GM23338 (cell line): ENCODE data around the gene CACNA1F. TPM values are rescaled to one million over a fixed set of nuclear protein-coding genes. Genes with fewer than 3 reads are reported as not detected.

ENCODE experiments used
- ATAC-seq: fragments of 200-7000 bp; cut with Tn5 transposase; 3 replicates; pipeline ENCODE4 v1.9.1; 2020
- DNase-seq: peaks from one replicate; pipeline ENCODE4 v3.0.0-alpha.2; 2015; ENCODE audit warnings: low spot score
- H2AFZ ChIP-seq: fragments of 200-600 bp; sonication (generic); 2 replicates; pipeline ENCODE4 v1.8.0; 2016; ENCODE audit warnings: antibody characterized with exemption, mild to moderate bottlenecking, moderate library complexity
- H3F3A ChIP-seq: fragments of 200-600 bp; sonication (generic); replicated peaks from 2 replicates; pipeline ENCODE4 v1.8.0; 2017; ENCODE audit warnings: antibody characterized with exemption, mixed run types, low read depth
- H3K27ac ChIP-seq: fragments of 200-600 bp; sonication (generic); 2 replicates; pipeline ENCODE4 v1.6.1; 2016; ENCODE audit warnings: low read depth
- H3K27me3 ChIP-seq: fragments of 200-600 bp; sonication (generic); 2 replicates; pipeline ENCODE4 v1.8.0; 2016; ENCODE audit warnings: mild to moderate bottlenecking, mixed run types, moderate library complexity; ENCODE audit not compliant: insufficient read depth
- H3K36me3 ChIP-seq: fragments of 200-600 bp; sonication (generic); 2 replicates; pipeline ENCODE4 v1.8.0; 2016; ENCODE audit warnings: mild to moderate bottlenecking; ENCODE audit not compliant: insufficient read depth
- H3K4me1 ChIP-seq: fragments of 200-600 bp; sonication (generic); 2 replicates; pipeline ENCODE4 v1.8.0; 2016; ENCODE audit warnings: mild to moderate bottlenecking, moderate library complexity; ENCODE audit not compliant: insufficient read depth
- H3K4me2 ChIP-seq: fragments of 200-600 bp; sonication (generic); 2 replicates; pipeline ENCODE4 v1.7.1; 2017; ENCODE audit warnings: mixed run types
- H3K4me3 ChIP-seq: fragments of 200-600 bp; sonication (generic); 2 replicates; pipeline ENCODE4 v1.6.1; 2016; ENCODE audit warnings: mixed run types
- H3K79me2 ChIP-seq: fragments of 200-600 bp; sonication (generic); replicated peaks from 2 replicates; pipeline ENCODE4 v1.8.0; 2017; ENCODE audit warnings: mild to moderate bottlenecking; ENCODE audit not compliant: insufficient read depth
- H3K9me2 ChIP-seq: fragments of 200-600 bp; sonication (generic); 2 replicates; pipeline ENCODE4 v1.8.0; 2017; ENCODE audit not compliant: insufficient read depth
- H4K20me1 ChIP-seq: fragments of 200-600 bp; sonication (generic); replicated peaks from 2 replicates; pipeline ENCODE4 v1.8.0; 2017; ENCODE audit warnings: mild to moderate bottlenecking; ENCODE audit not compliant: insufficient read depth
- H3K27ac Mint-ChIP-seq: 2 replicates; pipeline ENCODE4 v1.8.0; 2020; ENCODE audit warnings: inconsistent platforms, mild to moderate bottlenecking, moderate library complexity, mixed read lengths
- H3K27me3 Mint-ChIP-seq: 3 replicates; pipeline ENCODE4 v1.8.0; 2022; ENCODE audit warnings: low read depth, mild to moderate bottlenecking, moderate library complexity, mixed read lengths, inconsistent platforms; ENCODE audit not compliant: insufficient read depth, poor library complexity
- H3K36me3 Mint-ChIP-seq: 3 replicates; pipeline ENCODE4 v1.8.0; 2021; ENCODE audit warnings: low read depth, mild to moderate bottlenecking, inconsistent platforms, moderate library complexity, mixed read lengths
- H3K4me1 Mint-ChIP-seq: 3 replicates; pipeline ENCODE4 v1.8.0; 2020; ENCODE audit warnings: mild to moderate bottlenecking, inconsistent platforms, mixed read lengths
- H3K4me3 Mint-ChIP-seq: 3 replicates; pipeline ENCODE4 v1.8.0; 2021; ENCODE audit warnings: moderate library complexity, mild to moderate bottlenecking, inconsistent platforms, mixed read lengths
- H3K9me3 Mint-ChIP-seq: 3 replicates; pipeline ENCODE4 v1.8.0; 2020; ENCODE audit warnings: moderate library complexity, mild to moderate bottlenecking, inconsistent platforms, mixed read lengths
- CREB1 ChIP-seq: fragments of 250-450 bp; sonication (Bioruptor Pico); IDR thresholded peaks from 2 replicates; pipeline ENCODE4 v1.5.0; 2020; ENCODE audit warnings: low read depth, mild to moderate bottlenecking, moderate library complexity
- CTCF ChIP-seq, 2 experiments: fragments of 200-600 bp in 1 of 2; sonication (generic) in 1 of 2; conservative IDR thresholded peaks; 2 replicates each; pipeline versions ENCODE4 v1.5.1 to v1.6.1; 2016 to 2017; ENCODE audit warnings: antibody characterized with exemption in 2 of 2, low read depth in 2 of 2, mild to moderate bottlenecking in 2 of 2, moderate library complexity in 1 of 2
- EZH2 ChIP-seq: fragments of 200-600 bp; sonication (generic); IDR thresholded peaks from one replicate; pipeline ENCODE4 v1.8.0; 2017; ENCODE audit warnings: antibody characterized with exemption, mild to moderate bottlenecking, low read depth; ENCODE audit not compliant: unreplicated experiment
- EZH2phosphoT487 ChIP-seq: fragments of 200-600 bp; sonication (generic); IDR thresholded peaks from one replicate; pipeline ENCODE4 v1.8.1; 2018; ENCODE audit warnings: antibody characterized with exemption; ENCODE audit not compliant: unreplicated experiment
- JUNB ChIP-seq: IDR thresholded peaks from one replicate; pipeline ENCODE4 v1.6.1; 2016; ENCODE audit warnings: antibody characterized with exemption; ENCODE audit not compliant: unreplicated experiment
- NANOG ChIP-seq: IDR thresholded peaks from 2 replicates; pipeline ENCODE4 v1.6.1; 2016; ENCODE audit warnings: antibody characterized with exemption, borderline replicate concordance
- POLR2AphosphoS5 ChIP-seq: IDR thresholded peaks from 2 replicates; pipeline ENCODE4 v1.6.1; 2016; ENCODE audit warnings: antibody characterized with exemption, low read depth
- STAT1 ChIP-seq: IDR thresholded peaks from one replicate; pipeline ENCODE4 v1.6.1; 2016; ENCODE audit warnings: antibody characterized with exemption; ENCODE audit not compliant: unreplicated experiment
- ZNF114 ChIP-seq: fragments of 250-450 bp; sonication (Bioruptor Pico); IDR thresholded peaks from 2 replicates; pipeline ENCODE4 v1.5.0; 2020; ENCODE audit warnings: mild to moderate bottlenecking, moderate library complexity
- ZNF331 ChIP-seq: fragments of 250-450 bp; sonication (Bioruptor Pico); IDR thresholded peaks from 2 replicates; pipeline ENCODE4 v1.5.0; 2020; ENCODE audit warnings: low read depth, mild to moderate bottlenecking, moderate library complexity
- polyA plus RNA-seq: library from polyadenylated mRNA; unstranded; fragments of >200 nt; fragmentation: Nextera tagmentation; extraction: Ambion mirVana; gene quantifications from 2 replicates; pipeline ENCODE4 v1.2.1, GENCODE V29; 2016
- total RNA-seq: library from RNA; depleted of rRNA; stranded (reverse); fragments of >200 nt; shearing (Covaris generic); gene quantifications from 2 replicates; pipeline ENCODE4 v1.2.3, GENCODE V29; 2014
- TF ChIP-seq, protein P1 (sequence below): fragments of 250-450 bp; sonication (Bioruptor Pico); IDR thresholded peaks from 2 replicates; pipeline ENCODE4 v1.5.0; 2020; ENCODE audit warnings: mild to moderate bottlenecking, moderate library complexity

The CACNA1F gene
- total and polyA plus RNA-seq, 2 experiments from 2014 or later, result 0.44 to 0.90 TPM

- Mint-ChIP-seq H3K9me3 (no peaks in the 10 kb centered on the region), H3K36me3 (peaks cover 24% of the 10 kb centered on the region), H3K27ac (peak overlapping the region; percentile 72), H3K4me3 (peak overlapping the region; percentile 80), H3K27me3 (peaks cover 7% of the 10 kb centered on the region), H3K4me1 (peaks cover 16% of the 10 kb centered on the region)
- H3K36me3 ChIP-seq, result no peaks in the 10 kb centered on the region
- peak overlapping the region; percentile 67; the same call in 1 of the 2 replicates for H3K4me2 ChIP-seq
- H3K79me2 ChIP-seq, result no peaks in the 10 kb centered on the region
- H4K20me1 ChIP-seq, result no peaks in the 10 kb centered on the region
- H3K27ac ChIP-seq, result no peak overlapping the region
- H3K4me3 ChIP-seq, result no peak overlapping the region
- DNase-seq, result no peak
- no peak overlapping the region for H2AFZ ChIP-seq
- no peak for TF ChIP-seq STAT1
- TF ChIP-seq EZH2phosphoT487, result no peak
- TF ChIP-seq JUNB, result no peak
- no peak for TF ChIP-seq CREB1 (CRISPR knock-in tag)
- TF ChIP-seq ZNF114 (CRISPR knock-in tag), result no peak
- no peak for TF ChIP-seq CTCF (conservative IDR thresholded peaks at IDR 0.05; ENCODE audit: low read depth in 2 of 2)
- TF ChIP-seq POLR2AphosphoS5, result no peak
- no peak for TF ChIP-seq NANOG
- no peak for TF ChIP-seq ZNF331 (CRISPR knock-in tag)
- TF ChIP-seq EZH2, result no peak
- H3F3A ChIP-seq, result no peaks in the 10 kb centered on the region; the same call in 1 of the 2 replicates
- no peaks in the 10 kb centered on the region for H3K9me2 ChIP-seq
- peak; percentile 2; the same call in 2 of the 3 replicates for ATAC-seq
- no peaks in the 10 kb centered on the region for H3K27me3 ChIP-seq
- H3K4me1 ChIP-seq, result no peaks in the 10 kb centered on the region
Observed at GRCh38 chrX:49183701-49184281, 49.3 kb downstream of the CACNA1F start.

- H2AFZ ChIP-seq, result no peak overlapping the region
- no peak overlapping the region for H3K4me3 ChIP-seq
- ATAC-seq (no peak), DNase-seq (no peak)
- no peaks in the 10 kb centered on the region for H3K27me3 ChIP-seq
- H3K36me3 ChIP-seq, result no peaks in the 10 kb centered on the region
- no peak overlapping the region for H3K4me2 ChIP-seq
- no peak overlapping the region for H3K27ac ChIP-seq
- no peaks in the 10 kb centered on the region for H3K4me1 ChIP-seq
- no peak overlapping the region for H3K4me3 Mint-ChIP-seq
- peaks cover 39% of the 10 kb centered on the region for H3K36me3 Mint-ChIP-seq
- peaks cover 2% of the 10 kb centered on the region for H3K27me3 Mint-ChIP-seq
- H3K27ac Mint-ChIP-seq, result no peak overlapping the region
- H3F3A ChIP-seq, result no peaks in the 10 kb centered on the region
- no peaks in the 10 kb centered on the region; the same call in 2 of the 3 replicates for H3K9me3 Mint-ChIP-seq
- peaks cover 16% of the 10 kb centered on the region for H3K4me1 Mint-ChIP-seq
- H4K20me1 ChIP-seq, result no peaks in the 10 kb centered on the region
- H3K79me2 ChIP-seq, result no peaks in the 10 kb centered on the region
- no peaks in the 10 kb centered on the region for H3K9me2 ChIP-seq
- TF ChIP-seq EZH2 (no peak), STAT1 (no peak), JUNB (no peak)
- TF ChIP-seq, protein P1, sequence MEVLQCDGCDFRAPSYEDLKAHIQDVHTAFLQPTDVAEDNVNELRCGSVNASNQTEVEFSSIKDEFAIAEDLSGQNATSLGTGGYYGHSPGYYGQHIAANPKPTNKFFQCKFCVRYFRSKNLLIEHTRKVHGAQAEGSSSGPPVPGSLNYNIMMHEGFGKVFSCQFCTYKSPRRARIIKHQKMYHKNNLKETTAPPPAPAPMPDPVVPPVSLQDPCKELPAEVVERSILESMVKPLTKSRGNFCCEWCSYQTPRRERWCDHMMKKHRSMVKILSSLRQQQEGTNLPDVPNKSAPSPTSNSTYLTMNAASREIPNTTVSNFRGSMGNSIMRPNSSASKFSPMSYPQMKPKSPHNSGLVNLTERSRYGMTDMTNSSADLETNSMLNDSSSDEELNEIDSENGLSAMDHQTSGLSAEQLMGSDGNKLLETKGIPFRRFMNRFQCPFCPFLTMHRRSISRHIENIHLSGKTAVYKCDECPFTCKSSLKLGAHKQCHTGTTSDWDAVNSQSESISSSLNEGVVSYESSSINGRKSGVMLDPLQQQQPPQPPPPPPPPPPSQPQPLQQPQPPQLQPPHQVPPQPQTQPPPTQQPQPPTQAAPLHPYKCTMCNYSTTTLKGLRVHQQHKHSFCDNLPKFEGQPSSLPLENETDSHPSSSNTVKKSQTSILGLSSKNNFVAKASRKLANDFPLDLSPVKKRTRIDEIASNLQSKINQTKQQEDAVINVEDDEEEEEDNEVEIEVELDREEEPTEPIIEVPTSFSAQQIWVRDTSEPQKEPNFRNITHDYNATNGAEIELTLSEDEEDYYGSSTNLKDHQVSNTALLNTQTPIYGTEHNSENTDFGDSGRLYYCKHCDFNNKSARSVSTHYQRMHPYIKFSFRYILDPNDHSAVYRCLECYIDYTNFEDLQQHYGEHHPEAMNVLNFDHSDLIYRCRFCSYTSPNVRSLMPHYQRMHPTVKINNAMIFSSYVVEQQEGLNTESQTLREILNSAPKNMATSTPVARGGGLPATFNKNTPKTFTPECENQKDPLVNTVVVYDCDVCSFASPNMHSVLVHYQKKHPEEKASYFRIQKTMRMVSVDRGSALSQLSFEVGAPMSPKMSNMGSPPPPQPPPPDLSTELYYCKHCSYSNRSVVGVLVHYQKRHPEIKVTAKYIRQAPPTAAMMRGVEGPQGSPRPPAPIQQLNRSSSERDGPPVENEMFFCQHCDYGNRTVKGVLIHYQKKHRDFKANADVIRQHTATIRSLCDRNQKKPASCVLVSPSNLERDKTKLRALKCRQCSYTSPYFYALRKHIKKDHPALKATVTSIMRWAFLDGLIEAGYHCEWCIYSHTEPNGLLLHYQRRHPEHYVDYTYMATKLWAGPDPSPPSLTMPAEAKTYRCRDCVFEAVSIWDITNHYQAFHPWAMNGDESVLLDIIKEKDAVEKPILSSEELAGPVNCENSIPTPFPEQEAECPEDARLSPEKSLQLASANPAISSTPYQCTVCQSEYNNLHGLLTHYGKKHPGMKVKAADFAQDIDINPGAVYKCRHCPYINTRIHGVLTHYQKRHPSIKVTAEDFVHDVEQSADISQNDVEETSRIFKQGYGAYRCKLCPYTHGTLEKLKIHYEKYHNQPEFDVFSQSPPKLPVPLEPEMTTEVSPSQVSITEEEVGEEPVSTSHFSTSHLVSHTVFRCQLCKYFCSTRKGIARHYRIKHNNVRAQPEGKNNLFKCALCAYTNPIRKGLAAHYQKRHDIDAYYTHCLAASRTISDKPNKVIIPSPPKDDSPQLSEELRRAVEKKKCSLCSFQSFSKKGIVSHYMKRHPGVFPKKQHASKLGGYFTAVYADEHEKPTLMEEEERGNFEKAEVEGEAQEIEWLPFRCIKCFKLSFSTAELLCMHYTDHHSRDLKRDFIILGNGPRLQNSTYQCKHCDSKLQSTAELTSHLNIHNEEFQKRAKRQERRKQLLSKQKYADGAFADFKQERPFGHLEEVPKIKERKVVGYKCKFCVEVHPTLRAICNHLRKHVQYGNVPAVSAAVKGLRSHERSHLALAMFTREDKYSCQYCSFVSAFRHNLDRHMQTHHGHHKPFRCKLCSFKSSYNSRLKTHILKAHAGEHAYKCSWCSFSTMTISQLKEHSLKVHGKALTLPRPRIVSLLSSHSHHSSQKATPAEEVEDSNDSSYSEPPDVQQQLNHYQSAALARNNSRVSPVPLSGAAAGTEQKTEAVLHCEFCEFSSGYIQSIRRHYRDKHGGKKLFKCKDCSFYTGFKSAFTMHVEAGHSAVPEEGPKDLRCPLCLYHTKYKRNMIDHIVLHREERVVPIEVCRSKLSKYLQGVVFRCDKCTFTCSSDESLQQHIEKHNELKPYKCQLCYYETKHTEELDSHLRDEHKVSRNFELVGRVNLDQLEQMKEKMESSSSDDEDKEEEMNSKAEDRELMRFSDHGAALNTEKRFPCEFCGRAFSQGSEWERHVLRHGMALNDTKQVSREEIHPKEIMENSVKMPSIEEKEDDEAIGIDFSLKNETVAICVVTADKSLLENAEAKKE (CRISPR knock-in tag), result no peak
Observed at GRCh38 chrX:49179358-49179757, 53.8 kb downstream of the CACNA1F start.
